Spleen (tissue), 7 donors: ENCODE data around the gene HYDIN.
"Not testable (repeated sequence)": the region's sequence is repeated elsewhere in the genome, so short reads cannot be mapped to it uniquely, and the experiment has no call there.

Source experiments
- POLR2A ChIP-seq, 3 donors: fragments of 450-650 bp; IDR thresholded peaks; one replicate each; pipeline ENCODE4 v1.5.1; 2017; ENCODE audit warnings: antibody characterized with exemption in 3 of 3, mild to moderate bottlenecking in 1 of 3
- POLR2AphosphoS5 ChIP-seq, 3 donors: sonication (generic); formaldehyde crosslinking; IDR thresholded peaks; one replicate each; pipeline ENCODE4 v1.5.1; 2017; ENCODE audit warnings: antibody characterized with exemption in 3 of 3
- TF ChIP-seq, protein P1 (sequence below), 11 experiments: fragments of 200-600 bp in 7 of 11; fragments of 450-650 bp in 4 of 11; sonication (generic) in 4 of 11; IDR thresholded peaks in 8 of 11; conservative IDR thresholded peaks in 3 of 11; 1 replicate in 7 of 11; 2 replicates in 4 of 11; pipeline versions ENCODE4 v1.4.0 to v1.8.0; 2016 to 2021; ENCODE audit warnings: antibody characterized with exemption in 11 of 11, inconsistent platforms in 4 of 11, mild to moderate bottlenecking in 1 of 11
- donor health status: DM: no; HTN: no; CAD: no; lungs with moderate emphysema.
- donor health status: DM: no; HTN: no; CAD: no.
- donor health status: DM: no; HTN: no; CAD: no.

DNA sequence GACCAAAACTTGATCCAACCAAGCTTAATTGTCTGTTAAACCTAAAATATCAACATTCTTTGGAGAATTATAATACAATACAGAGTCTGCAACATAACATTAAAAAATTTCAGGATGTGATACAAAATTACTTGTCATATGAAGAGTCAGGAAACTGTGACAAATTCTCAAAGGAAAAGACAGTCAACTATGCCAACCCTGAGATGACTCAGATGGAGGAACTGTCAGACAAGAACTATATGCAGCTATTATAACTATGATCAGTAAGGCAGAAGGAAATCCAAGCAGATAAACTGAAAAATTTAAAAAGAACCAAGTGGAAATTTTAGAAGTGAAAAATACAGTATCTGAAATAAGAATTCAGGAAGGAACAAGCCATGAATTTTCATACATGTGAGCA, 299.8 kb downstream of the HYDIN start:
- TF ChIP-seq, protein P1, sequence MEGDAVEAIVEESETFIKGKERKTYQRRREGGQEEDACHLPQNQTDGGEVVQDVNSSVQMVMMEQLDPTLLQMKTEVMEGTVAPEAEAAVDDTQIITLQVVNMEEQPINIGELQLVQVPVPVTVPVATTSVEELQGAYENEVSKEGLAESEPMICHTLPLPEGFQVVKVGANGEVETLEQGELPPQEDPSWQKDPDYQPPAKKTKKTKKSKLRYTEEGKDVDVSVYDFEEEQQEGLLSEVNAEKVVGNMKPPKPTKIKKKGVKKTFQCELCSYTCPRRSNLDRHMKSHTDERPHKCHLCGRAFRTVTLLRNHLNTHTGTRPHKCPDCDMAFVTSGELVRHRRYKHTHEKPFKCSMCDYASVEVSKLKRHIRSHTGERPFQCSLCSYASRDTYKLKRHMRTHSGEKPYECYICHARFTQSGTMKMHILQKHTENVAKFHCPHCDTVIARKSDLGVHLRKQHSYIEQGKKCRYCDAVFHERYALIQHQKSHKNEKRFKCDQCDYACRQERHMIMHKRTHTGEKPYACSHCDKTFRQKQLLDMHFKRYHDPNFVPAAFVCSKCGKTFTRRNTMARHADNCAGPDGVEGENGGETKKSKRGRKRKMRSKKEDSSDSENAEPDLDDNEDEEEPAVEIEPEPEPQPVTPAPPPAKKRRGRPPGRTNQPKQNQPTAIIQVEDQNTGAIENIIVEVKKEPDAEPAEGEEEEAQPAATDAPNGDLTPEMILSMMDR (IDR thresholded peaks at IDR 0.05 in 8 of 11, conservative IDR thresholded peaks at IDR 0.05 in 3 of 11) = not testable (repeated sequence)
- TF ChIP-seq POLR2AphosphoS5, POLR2A (IDR thresholded peaks at IDR 0.05): not testable (repeated sequence)
